Fibroblast of skin of right quadriceps (primary cell): Measurements from ENCODE around the gene ATP8A1.

Experiments
- DNase-seq: peaks from one replicate; pipeline ENCODE4 v3.0.0-alpha.2; 2013

The ATP8A1 gene

DNA sequence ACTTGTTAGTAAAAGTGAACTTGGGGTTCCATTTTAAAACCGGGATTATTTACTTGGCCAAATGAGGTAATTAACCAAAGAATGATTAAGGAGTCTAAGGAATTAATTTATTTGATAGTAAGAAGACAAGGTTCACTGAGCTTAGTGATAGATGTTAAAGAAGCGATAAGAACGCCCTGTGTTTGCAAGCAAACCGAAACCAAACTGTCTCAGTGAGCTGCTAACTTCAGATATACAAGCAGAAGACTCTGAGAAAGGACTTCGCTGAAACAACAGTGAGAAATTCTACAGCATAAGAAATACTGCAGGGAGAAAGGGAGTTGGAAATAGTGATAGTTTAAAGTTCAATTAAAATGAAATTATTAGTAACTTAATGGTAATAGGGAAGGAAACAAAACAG lies 297.2 kb downstream of the ATP8A1 start:
- no peak for DNase-seq
